GM12891 (cell line): Measurements from ENCODE around the gene RASA3.

Source experiments
- POLR2A ChIP-seq: IDR thresholded peaks from 2 replicates; pipeline ENCODE4 v1.6.1; 2011; ENCODE audit warnings: low read depth, low read length, control low read depth
- POLR2AphosphoS5 ChIP-seq: IDR thresholded peaks from 2 replicates; pipeline ENCODE4 v1.6.1; 2011; ENCODE audit warnings: low read depth, low read length, control low read depth
- POU2F2 ChIP-seq: IDR thresholded peaks from 2 replicates; pipeline ENCODE4 v1.6.1; 2011; ENCODE audit warnings: low read depth, mild to moderate bottlenecking, control low read depth, low read length, moderate library complexity
- TAF1 ChIP-seq: IDR thresholded peaks from 2 replicates; pipeline ENCODE4 v1.6.1; 2011; ENCODE audit warnings: low read depth, low read length, control low read depth

DNA sequence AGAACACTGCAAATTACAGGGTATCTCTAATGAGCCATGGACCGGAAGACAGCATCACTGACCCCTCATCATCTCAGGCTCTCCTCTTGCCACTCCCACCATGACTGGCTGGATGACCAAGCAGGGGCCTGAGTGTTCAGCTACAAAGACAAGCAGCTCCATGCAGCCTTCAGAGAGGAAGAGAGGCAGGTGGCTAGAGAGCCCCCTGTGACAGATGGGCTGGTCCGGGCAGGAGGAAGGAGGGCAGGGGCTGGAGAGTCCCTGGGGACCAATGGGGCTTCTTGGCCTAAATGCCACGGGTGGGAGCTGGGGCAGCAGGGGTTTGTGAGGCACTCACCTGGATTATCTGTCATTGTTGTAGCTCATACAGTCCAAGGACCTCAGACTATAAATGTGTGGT lies 12.8 kb upstream of the RASA3 start:
- no peak for TF ChIP-seq POLR2A
- TF ChIP-seq POLR2AphosphoS5, result no peak
- no peak for TF ChIP-seq TAF1
- TF ChIP-seq POU2F2, result no peak
